Measurements from ENCODE around the gene FRRS1L.
A peak's percentile ranks its signal among the peaks of the same experiment; 100 is the strongest.

The FRRS1L gene

GRCh38 chr9:109172935-109173334, 5.9 kb upstream of the FRRS1L start:
- DNase-seq, result no peak

DNA sequence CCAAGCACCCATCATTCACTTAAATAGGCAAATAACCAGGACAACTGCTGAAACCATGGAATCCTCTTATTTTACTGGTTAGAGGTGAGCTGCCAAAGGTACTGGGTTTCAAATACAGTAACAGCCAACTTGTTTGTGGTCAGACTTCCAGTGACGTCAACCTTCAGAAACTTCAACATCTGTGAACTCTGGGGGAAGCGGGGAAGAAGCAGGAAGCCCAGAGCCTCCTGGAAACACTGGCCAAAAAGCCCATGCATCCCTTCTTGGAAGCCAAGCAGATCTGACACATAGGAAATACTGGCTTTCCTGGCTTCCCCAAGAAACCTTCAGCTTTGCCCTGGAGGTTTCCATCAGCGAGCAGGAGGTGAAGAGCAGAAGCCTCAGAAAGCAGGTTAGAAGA, 4.9 kb upstream of the FRRS1L start:
- no peak for DNase-seq

DNA sequence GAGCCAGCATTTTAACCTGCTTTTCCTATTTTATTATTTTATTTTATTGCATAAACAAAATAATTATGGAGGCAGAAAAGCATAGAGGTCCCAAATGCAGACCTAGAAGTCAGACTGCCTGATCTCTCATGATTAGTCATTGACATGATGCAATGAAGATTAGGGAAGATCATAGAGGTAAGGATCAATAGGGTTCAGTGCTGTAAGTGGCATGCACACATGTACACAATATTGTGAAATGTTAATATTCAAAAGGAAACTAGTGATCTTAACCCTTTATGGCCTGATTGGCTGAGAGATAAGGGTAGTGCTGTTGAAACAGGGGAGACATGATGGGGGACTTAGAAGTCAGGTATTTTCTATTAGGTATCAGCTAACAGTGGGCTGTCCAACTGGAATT, 1.1 kb upstream of the FRRS1L start:
- DNase-seq, result no peak

- DNase-seq, result no peak
These were observed 667 bp upstream of the FRRS1L start for GRCh38 chr9:109167716-109168115.

DNA sequence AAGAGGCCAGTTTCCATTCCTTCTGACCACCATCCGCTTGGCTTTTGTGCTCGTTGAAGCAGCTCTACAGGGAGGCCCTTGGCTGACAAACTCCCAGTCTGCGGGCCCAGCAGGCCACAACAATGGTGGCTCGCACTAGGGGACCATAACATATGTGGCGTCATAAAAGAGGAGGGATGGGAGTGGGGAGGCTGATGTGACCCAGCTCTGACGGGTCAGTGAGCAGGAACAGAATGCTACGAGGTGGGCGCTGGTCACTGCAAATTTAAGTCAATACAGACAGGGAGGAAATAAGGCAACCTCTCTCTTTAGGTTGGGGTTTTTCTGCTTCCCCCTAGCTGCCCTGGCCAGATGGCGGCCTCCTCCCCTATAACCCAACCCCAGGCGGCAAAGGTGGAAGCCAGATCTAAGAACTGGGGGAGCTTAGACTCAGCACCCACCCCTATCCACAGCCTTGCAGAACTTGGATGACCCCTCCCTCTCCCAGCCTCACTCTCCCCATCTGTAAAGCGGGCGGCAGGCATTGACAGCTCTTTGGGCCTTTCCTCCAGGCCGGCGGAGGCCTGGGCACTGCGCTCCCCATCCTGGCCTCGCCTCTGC, 778 bp downstream of the FRRS1L start:
- DNase-seq, result no peak

DNA sequence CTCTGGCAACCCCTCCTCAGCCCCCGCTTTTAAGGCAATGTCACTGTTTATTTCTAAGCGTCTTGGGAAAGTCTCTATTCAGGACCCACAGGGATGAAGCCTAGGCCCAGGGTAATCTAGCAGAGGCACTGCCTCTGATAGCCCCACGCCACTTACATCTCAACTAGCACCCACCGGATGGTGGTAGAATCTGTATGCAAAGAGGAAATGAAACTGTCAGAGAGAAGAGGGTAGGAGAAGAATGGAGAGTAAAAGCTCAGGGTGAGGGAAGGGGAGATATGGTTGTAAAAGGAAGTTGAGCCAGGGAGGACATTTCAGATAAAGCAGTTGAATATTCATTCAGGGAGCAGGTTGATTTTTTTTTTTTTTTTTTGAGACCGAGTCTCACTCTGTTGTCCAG, 3.0 kb downstream of the FRRS1L start:
- DNase-seq, result no peak

GRCh38 chr9:109163194-109163593, 3.9 kb downstream of the FRRS1L start:
- DNase-seq, result no peak

- no peak for DNase-seq
These were observed 4.4 kb downstream of the FRRS1L start for GRCh38 chr9:109162677-109163076.

- no peak for DNase-seq
These were observed 5.6 kb downstream of the FRRS1L start for GRCh38 chr9:109161471-109161870.

GRCh38 chr9:109159583-109159982, 7.5 kb downstream of the FRRS1L start:
- no peak for DNase-seq

DNA sequence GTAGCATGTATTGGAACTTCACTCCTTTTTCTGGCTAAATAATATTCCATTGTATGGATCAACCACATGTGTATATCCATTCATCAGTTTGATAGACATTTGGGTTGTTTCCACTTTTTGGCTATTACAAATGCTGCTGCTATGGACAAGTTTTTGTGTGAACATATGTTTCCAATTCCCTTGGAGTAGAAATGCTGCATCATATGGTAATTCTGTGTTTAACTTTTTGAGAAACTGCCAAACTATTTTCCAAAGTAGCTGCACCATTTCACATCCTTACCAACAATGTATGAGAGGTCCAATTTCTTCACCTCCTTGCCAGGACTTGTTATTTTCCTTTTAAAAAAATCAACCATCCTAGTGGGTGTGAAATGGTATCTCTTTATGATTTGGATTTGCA, 8.4 kb downstream of the FRRS1L start:
- DNase-seq, result no peak

GRCh38 chr9:109156708-109157107, 10.3 kb downstream of the FRRS1L start:
- no peak for DNase-seq

DNA sequence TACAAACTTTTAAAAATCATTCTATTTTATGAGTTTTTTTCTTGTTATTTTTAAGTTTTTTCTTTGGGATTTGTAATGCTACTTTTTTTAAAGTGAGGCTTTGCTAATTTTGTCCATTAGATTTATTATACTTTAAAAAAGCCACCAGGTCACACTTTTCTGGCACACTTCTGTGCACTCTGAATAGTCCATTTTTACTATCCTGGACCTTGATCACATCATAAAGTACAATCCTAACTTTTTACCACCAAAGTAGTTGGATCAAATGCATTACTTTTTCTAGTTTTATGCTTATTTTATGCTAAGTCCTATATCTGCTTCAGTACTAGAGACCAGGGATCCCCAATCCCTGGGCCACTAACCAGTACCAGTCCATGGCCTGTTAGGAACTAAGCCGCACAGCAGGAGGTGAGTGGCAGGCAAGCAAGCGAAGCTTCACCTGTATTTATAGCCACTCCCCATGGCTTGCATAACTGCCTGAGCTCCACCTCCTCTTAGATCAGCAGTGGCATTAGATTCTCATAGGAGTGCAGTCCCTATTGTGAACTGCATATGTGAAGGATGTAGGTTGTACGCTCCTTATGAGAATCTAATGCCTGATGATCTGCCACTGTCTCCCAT, 16.0 kb downstream of the FRRS1L start:
- no peak for DNase-seq

GRCh38 chr9:109149722-109150121, 17.3 kb downstream of the FRRS1L start:
- no peak for DNase-seq

GRCh38 chr9:109149089-109149488, 18.0 kb downstream of the FRRS1L start:
- no peak for DNase-seq

- no peak for DNase-seq
These were observed 22.0 kb downstream of the FRRS1L start for GRCh38 chr9:109145051-109145450.

GRCh38 chr9:109143881-109144562, 23.0 kb downstream of the FRRS1L start:
- DNase-seq, result peak in 1 of 2 experiments; percentile 21

DNA sequence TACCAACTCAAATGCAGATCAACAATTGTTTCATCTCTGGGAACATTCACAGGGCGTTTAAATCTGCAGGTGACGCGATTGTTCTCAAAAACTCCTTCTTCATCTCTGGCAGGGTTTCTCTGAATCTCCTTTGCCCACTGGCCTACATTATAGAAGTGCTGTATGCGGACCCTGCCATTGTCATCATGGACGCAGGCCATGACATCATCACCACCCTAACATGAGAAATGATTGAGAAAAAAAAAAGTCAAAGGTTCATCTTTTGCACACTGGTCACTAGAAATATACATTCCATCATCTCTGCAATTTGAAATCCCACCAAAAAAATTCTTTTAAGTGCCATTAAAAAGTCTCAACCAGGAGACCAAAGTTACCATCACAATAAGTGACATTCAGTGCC, 25.7 kb downstream of the FRRS1L start:
- no peak for DNase-seq

GRCh38 chr9:109139851-109140250, 27.2 kb downstream of the FRRS1L start:
- no peak for DNase-seq

GRCh38 chr9:109138421-109138820, 28.6 kb downstream of the FRRS1L start:
- DNase-seq, result no peak

- DNase-seq, result no peak
These were observed 32.9 kb downstream of the FRRS1L start for GRCh38 chr9:109134167-109134578.

- no peak for DNase-seq
These were observed 33.5 kb downstream of the FRRS1L start for GRCh38 chr9:109133533-109133932.

DNA sequence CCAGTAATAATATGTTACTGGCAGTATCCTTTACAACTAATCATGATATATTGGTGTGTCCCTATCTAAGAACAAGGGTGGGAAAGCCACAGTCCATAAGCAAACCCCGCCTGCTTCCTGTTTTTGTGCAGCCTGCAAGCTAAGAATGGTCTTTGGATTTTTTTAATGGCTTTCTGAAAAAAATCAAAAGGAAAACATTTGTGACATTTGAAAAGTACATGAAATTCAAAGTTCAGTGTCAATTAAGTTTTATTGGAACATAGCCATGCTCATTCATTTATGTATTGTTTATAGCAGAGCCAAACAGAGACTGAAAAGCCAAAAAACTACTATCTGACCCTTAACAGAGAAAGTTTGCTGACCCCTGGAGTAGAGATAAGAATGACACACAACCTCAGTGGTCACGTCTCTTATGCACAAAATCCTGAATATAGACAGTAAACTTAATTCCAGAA, 34.5 kb downstream of the FRRS1L start:
- no peak for DNase-seq

DNA sequence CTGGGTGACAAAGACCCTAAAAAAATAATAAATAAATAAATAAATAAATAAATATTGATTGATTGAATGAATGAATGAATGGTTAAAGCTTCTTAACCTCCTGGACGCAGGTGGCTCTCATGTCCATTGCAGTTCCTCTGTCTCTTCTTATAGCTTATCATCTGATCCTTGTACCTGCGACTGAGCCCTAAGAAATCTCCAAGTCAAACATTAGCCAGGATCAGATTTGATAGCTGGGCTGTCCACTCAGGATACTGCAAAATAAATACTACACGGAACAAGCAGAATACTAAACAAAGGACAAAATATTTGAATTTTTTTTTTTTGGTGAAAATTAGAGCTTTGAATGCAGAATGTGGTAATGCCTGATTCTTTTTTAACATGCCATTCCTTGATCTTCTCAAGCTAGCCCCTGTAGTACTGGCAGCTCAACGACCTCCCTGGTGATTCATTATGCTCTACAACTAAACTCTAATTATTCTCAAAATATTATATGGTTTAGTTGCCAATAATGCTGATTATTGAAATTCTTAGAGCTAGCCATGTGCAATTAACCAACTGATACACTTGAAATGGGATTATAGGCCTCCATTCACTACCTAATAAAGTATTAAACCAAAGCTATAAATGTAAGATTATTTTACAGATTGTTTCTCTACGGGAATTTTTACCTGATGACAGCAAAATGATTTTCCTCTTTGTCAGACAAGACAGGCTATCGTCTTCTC, 37.4 kb downstream of the FRRS1L start:
- no peak for DNase-seq
